GM18520 (cell line): ENCODE data around the gene KIAA1958.

ENCODE experiments used
- ATAC-seq: cut with Tn5 transposase; IDR thresholded peaks from one replicate; pipeline ENCODE4 v1.9.1; 2021; ENCODE audit not compliant: unreplicated experiment

Gene KIAA1958, protein sequence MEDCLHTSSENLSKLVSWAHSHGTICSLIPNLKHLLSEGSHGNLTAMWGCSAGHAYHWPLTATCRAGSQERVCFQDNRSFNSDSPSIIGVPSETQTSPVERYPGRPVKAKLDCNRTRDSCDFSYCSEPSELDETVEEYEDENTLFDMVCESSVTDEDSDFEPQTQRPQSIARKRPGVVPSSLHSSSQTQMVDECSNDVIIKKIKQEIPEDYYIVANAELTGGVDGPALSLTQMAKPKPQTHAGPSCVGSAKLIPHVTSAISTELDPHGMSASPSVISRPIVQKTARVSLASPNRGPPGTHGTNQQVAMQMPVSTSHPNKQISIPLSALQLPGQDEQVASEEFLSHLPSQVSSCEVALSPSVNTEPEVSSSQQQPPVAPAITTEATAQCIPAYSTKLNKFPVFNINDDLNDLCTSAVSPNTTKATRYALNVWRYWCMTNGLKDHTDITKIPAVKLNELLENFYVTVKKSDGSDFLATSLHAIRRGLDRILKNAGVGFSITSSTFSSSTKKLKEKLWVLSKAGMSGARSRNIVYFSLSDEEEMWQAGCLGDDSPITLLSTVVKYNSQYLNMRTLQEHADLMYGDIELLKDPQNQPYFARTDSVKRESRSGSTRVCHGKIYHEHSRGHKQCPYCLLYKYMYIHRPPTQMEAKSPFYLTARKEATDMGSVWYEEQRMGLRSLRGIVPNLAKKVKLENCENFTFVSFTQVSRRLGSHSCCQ

DNA sequence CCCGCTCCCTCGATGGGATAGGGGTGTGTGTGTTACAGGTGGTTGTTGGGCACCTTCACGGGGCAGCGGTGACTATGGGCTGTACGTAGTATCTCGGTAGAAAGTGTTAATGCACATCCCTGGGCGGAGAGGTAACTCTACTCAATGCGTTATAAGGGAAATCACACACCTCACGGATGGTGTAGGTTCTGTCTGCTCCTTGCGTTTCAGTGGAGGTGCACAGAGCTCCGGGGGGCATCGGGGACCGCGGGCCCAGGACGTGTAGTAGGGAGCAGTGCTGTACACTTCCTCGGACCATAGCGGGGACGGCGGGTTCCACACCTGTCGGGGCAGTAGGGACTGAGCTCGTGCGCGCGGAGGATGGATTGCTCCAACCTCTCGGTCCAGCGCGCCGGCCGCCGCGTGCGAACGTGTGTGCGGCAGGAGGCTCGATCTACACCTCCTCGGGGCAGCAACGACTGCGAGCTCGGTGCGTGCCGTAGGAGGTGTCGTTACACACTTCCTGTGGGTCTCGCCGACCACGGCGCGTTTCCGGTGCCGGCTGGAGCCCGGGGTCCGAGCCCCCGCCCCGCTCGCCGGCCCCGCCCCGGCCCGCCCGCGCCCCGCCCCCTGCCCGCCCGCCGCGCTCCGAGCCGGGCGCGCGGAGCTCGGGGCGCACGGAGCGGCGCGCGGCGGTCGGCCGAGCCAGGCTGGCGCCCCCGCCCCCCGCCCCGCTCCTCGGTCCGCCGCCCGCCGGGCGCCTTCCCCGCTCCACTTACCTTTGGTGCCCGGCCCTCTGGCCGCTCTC, at the start of gene KIAA1958:
Gene KIAA1958 (plus strand): TSS at position 607 of the 787 bp plus-strand sequence. CDS start 87,254 bp downstream, outside the sequence.
- ATAC-seq, result peak; percentile 90

DNA sequence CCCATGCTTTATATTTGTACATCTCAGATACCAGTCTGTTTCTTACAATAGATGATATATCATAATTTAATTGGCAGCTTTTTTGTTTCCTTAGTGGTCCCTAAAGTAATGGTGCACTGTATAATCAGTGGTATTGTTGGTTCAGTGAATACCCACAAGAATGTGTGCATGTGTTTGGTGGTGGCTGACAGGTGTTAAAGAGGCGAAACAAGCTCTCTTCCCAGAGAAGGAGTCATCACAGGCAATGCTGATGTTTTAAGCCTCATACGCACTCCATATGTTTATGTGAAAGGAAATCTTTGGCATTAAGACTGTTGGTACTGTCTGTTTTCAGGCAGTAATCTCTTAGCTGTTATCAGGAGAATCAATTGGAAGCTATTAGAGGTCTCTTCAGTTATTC, 49.2 kb upstream of the KIAA1958 start:
- ATAC-seq, result no peak

DNA sequence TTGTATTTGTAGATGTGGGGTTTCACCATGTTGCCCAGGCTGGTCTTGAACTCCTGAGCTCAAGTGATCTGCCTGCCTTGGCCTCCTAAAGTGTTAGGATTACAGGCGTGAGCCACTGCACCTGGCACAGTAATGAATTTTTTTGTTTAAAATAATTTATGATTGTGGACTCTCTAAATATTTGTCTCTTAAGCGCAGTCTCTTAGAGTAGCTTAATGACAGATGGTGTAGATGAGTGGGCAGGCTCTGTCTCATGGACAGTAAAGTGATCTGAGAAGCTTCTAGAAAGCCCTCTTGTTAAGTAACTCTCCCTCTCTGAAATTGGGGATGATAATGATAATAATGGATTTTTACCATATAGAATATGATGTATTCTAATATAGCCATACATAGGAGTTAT, 47.5 kb upstream of the KIAA1958 start:
- ATAC-seq, result no peak

DNA sequence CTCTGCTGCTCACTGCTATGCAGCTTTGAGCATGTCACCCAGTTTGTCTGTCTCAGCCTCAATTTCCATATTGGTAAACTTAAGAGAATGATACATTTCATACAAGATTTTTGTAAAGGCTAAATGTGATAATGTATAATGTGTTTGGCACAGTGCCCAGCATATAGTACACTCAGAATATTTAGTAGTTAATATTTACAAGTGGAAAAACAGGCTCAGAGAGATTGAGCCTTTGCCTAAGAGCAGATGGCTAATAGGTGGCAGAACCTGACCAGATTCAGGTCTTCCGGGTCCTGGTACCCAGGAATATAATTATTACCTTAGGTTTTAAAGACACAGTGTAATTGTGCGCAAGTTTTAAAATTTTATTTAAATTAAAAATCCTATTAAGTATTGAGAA, 46.8 kb upstream of the KIAA1958 start:
- no peak for ATAC-seq

DNA sequence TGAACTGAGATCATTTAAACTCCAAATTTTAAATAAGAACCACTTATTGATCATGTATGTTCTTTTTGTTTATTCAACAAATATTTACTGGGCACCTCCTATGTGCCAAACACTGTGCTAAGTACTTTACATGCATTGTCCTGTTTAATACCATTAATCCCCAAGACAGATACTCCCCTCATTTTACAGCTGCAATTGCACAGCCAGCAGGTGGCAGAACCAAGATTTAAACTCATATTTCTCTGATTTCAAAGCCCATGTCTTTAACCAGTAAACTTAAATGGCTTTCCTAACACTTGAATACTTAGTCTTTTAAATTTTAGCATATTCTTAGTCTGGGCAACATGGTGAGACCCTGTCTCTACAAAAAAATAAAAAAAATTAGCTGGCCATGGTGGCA, 43.4 kb upstream of the KIAA1958 start:
- no peak for ATAC-seq

DNA sequence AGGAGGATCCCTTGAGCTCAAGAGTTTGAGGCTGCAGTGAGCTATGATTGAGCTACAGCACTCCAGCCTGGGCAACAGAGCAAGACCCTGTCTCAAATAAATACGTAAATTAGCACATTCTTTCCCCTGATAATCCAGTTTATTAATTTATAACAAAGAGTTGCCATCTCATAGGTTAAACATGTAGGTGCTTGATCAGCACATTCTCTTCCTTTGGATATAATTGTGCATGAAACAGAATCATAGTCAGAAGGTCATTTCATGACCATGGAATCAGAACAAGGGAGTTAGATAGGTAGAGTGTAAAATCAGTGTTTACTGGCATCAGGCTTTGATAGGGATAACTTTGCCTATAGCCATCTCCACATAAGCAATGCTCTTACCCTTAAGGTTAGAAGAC, 43.0 kb upstream of the KIAA1958 start:
- ATAC-seq, result no peak

DNA sequence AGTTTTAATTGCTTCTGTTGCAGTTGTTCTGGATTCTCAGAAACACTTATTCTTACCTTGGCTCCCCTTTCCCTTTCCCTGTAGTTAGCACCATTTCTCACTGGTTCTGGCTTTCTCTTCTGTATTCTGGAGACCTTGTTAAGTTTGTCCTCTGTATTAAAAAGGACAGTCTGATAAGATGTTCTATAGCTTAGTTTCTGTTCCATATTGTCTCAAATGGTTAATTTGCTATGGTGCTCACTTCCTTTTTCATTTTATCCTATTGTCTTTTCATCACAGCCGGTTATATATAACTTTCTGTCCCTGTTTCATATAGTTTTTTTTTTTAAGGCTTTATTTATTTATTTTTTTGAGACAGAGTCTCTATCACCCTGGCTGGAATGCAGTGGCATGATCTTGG, 41.4 kb upstream of the KIAA1958 start:
- ATAC-seq, result no peak

DNA sequence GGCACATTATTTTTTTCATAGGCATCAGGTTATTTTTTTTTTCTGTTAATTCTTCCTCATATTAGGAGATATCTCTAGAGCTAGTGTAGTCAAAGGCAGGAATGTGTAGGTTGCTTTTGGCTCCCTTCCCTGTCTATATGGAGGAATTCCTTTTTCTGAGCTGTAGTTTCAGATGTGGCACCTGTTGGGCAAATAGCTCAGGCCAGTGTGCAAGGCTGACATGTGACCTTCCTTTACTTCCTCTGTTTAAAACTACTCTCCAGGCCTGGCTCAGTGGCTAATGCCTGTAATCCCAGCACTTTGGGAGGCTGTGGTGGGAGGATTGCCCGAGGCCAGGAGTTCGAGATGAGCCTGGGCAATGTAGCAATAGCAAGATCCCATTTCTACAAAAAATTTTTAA, 40.5 kb upstream of the KIAA1958 start:
- ATAC-seq, result no peak

DNA sequence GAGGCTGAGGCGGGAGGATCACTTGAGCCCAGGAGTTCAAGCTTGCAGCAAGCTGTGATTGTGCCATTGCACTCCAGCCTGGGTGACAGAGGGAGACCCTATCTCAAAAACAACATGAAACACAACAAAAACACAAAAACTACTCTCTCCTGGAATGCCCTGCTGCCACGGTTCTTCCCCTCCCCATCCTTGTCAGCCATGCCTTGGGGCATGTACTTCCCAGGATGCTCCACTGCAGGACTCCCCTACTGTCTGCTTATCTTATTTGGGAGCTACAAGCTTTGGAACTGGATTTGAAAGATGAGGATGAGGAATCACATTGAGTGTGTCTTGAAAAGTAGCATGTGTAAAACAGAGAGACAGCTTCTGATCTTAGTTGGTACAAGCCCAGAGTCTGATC, 40.1 kb upstream of the KIAA1958 start:
- ATAC-seq, result no peak

DNA sequence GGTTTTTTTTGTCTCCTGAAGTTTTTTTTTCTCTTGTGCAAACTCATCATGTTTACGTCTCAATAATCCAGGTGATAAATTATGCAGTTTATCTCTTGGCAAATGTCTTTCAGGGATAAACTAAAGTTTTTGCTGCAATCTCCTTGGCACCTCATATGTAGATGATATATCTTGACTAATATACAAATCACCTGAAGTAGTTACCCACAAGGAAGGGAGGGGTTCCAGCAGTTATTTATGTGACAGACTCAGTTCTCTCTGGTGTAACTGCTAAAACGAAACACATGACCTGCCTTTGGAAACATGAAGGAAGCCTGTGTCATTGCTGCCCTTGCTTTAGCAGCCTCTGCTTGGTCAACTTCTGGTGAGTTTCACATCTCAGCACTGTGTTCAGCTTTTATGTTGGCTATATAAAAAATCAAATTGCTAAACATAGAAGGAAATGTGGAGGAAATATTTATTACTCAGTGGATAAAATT, 39.3 kb upstream of the KIAA1958 start:
- ATAC-seq, result no peak

DNA sequence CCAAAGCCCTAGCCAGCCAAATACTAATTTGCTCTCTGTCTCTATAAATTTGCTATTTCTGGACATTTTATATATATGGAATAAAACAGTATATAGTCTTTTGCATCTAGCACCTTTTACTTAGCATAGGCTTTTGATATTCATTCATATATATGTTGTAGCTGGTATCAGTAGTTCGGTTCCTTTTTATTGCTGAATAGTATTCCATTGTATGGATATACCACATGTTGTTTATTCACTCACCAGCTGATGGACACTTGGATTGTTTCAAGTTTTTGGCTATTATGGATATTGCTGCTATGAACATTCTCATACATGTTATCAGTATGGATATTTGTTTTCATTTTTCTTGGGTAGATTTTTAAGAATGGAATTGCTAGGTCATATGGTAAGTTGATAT, 23.8 kb upstream of the KIAA1958 start:
- no peak for ATAC-seq

DNA sequence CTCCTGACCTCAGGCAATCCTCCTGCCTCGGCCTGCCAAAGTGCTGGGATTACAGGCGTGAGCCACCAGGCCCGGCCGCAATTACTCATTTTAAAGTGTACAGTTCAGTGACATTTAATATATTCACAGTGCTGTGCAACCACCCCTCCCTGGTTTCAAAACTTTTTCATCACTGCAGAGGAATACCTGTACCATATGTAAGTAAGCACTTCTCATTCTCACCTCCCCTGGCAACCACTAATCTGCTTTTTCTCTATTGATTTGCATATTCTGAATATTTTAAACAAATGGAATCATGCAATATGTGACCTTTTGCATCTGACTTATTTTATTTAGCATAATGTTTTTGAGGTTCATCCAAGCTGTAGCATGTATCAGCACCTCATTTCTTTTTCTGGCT, 21.3 kb upstream of the KIAA1958 start:
- ATAC-seq, result no peak

DNA sequence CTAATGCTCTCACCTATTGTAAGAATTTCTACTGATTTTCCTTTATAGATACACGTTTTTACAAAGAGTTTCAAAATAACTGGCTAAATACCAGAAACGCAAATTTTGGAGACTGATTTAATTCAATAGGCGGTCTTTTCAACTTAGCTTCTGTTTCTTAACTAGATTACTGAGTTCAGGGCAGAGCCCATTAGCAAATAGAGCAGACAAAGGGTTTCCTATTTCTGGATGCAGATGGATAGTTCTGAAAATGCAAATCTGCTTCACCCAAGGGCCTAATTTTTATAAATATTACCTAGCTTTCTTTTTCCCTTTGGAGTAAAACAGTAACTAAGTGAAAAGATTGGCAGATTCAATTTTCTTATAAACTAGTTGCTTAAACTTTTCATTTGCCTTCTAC, 13.6 kb upstream of the KIAA1958 start:
- no peak for ATAC-seq

DNA sequence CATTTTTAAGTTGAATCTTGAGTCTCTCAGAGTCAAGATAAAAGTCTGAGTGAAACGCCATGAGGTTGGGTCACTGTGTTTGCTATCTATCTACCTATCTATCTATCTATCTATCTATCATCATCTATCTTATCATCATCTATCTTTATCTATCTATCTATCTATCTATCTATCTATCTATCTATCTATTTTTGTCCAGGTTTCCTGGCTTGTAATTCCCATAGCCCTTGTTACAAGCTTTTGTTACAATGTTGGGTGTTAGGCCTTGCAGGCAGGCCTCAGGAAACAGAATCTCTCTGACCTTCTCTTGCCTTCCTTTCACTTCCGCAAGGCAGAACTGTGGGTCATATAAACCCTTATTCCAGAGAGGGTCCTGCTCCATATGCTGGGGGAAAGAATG, 12.6 kb upstream of the KIAA1958 start:
- ATAC-seq, result no peak

DNA sequence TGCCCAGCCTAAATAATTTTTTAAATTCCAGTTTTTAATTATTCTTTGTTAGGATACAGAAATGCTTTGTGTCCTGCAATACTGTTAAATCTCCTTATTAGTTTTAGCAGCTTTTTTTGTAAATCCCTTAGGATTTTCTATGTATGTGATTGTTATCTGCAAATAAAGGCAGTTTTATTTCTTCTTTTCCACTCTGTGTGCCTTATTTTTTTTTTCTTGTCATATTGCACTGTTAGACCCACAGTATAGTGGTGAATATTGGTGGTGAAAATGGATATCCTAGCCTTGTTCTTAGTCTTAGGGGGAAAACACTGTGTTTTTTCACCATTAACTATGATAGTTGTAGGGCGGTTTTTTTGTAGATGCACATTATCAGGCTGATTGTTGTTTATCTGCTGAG, 11.3 kb upstream of the KIAA1958 start:
- ATAC-seq, result no peak

DNA sequence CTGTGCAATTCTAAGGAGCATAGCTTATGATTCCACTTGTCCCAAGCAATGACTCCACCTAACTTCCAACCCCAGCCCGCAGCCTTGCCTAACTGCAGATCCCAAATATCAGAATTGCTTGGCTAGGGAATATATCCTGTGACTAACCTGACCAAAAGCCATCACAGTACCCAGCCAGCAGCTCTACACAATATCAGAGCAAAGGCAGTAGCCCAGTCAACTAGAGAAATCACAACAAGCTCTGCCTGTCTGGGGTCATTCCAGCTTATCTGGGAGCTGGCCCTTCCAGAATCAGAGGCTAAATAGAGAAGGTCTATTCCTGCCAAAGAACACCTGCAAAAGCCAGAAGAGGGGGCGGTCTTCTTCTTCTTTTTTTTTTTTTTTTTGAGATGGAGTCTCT, 9.3 kb upstream of the KIAA1958 start:
- no peak for ATAC-seq

DNA sequence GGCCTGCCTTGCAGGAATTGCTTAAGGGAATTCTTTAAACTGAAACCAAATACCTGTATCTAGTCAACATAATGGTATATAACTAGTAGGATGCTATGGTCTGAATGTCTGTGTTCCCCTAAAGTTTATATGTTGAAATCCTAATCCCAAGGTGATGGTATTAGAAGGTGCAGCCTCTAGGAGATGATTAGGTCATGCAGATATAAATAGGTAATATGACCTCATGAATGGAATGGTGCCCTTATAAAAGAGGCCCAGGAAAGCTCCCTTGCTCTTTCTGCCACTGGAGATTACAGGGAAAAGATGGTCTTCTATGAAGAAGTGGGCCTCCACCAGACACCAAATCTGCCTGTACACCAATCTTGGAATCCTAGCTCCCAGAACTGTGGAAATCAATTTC, 7.4 kb upstream of the KIAA1958 start:
- no peak for ATAC-seq

DNA sequence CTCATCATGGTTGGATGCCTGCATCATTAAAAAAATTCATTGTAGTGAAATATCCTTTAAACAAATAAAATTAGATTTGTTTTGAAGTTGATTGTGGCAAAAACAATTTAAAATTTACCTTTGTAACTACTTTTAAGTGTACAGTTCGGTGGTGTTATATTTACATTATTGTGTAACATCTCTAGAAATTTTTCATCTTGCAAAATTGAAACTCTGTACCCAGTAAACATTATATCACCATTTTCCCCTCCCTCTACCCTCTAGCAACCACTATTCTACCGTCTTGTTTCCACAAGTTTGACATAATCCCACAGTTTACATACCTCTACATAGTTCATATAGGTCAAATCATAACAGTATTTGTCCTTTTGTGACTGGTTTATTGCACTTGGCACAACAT, 2.0 kb upstream of the KIAA1958 start:
- ATAC-seq, result no peak

DNA sequence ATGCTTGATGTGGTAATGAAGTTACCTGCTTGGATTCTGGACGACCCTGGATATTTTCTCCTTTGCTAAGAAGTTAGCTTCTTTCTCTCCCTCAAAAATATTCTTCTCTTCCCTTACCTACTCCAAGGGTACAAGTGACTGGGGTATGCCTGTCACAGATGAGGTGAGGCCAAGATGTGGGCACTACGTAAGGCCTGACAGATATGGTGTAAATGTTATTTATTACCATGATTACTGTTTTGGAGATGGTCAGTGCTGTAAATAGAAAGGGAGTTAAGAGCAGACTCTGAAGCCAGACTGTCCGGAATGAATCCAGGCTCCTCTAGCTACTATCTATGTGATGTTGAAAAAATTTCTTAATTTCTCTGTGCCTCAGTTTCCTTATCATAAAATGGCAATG, 1.1 kb upstream of the KIAA1958 start:
- ATAC-seq, result no peak

DNA sequence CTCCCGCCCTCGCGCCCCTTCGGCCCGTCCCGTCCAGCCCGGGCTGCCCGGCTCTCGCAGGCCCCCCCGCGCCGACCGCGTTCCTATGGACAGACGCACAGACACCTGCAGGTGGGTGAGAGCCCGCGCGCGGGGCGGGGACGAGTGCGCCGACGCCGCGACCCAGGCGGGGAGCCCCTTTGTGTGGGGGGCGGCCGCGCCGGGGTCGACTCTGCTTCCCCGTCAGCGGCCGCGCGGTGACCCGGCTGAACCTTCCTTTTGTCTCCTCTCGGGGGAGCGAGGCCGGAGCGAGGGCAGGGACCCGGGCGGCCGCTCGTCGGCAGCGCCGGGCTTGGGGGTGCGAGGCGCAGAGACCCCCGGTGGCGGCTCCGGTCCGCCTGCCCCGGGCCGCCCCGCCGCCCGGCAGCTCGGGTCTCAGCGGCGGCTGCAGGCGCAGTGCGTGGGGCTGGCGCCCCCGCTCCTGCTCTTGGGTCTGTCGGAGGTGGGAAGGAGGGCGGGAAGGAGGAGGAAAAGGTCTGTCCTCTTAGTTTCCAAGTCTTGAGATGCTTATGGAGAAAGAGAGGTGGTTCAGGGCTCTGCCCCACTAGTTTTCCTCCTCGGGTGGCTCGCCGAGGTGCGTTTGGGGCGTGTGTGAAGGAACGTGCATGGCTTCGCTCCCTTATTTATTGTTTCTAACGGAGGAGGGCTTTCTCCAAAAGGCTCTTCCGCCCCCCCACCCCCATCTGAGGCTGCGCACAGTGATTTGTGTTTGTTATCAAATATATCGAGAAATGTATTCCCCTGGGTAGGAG, 576 bp downstream of the KIAA1958 start:
- ATAC-seq, result peak; percentile 39

DNA sequence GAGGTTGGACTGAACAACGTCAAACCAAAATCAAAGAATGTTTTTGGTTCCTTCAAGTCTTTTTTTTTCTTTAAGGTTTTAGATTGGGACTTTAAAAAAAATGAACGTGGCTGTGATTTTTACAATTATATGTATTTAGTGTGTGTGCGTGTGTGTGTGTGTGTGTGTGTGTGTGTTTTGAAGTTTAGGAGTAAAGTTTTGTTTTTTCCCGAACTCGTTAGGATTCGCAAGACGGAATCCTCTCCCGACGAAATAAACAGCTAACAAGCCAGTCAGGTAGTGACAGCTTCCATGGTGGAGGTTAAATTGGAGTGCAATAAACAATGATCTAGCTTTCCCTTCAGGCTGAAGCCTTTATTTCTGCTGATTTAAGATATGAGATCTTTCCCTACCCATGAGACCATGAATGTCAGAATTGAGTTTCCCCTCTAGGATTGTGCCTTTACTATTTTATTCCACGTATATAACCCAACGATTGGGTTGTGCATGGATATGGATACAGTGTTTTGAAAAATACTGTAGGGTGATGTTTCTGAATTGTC, 1.2 kb downstream of the KIAA1958 start:
- ATAC-seq, result no peak
